Measurements from ENCODE around the gene MRPL49. TPM values are rescaled to one million over a fixed set of nuclear protein-coding genes. Genes with fewer than 3 reads are reported as not detected.
"Not testable (repeated sequence)": the region's sequence is repeated elsewhere in the genome, so short reads cannot be mapped to it uniquely, and the experiment has no call there.

The MRPL49 gene
- total and polyA plus RNA-seq, 5 donors: 24.8 to 37.7 (median 34.0) TPM

DNA sequence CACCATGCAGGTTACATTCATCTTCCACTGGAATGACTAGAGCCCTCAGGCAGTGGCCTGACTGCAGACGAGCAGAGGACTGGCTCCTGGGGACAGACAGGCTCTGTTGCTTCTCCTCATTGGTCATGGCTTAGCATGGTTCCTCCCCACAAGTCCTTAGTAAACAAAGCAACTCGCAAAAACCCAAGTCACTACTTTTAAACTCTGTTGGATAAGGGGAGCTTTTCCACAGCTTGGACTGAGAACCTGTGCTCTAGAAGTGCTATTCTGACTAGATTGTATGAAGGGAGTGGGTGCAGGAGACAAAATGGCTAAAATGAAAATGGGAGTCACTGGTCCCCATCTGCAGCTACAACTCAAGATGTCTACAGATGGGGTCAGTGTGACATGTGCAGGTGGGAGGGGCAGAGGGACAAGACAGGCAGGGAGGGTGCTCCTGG is 52.5 kb downstream of the MRPL49 start:
- H3K4me3 ChIP-seq (ENCODE audit: low read length); H3K4me1 ChIP-seq (ENCODE audit: control insufficient read depth, insufficient read depth, low read length); H3K9me3 ChIP-seq (ENCODE audit: control insufficient read depth, low read length); H3K27ac ChIP-seq (ENCODE audit: low read length); intact Hi-C loops (cut with DNase I); DNase-seq; H3K27me3 ChIP-seq (ENCODE audit: control insufficient read depth, insufficient read depth); ATAC-seq: not testable (repeated sequence)
- WGBS: 57% methylated on average over 2 of the region's 2 CpGs

Small RNA genes lying within 50 kb of the gene (microRNA-seq; reads per million reads assigned to microRNA genes)
- gene MIR6751: 0 reads per million in 2 donors

Other genes starting within 250 kb of the MRPL49 start
- 10 to 100 TPM; 23.4 to 35.3 (median 31.4) TPM for gene EHD1, start 243.7 kb upstream of the MRPL49 start, total RNA-seq
- gene EHD1, start 243.7 kb upstream of the MRPL49 start, polyA plus RNA-seq: 20.8 TPM
- 10 to 100 TPM; 13.3 to 17.9 (median 15.3) TPM for gene ATG2A, start 205.1 kb upstream of the MRPL49 start, total RNA-seq
- gene ATG2A, start 205.1 kb upstream of the MRPL49 start, polyA plus RNA-seq: 13.6 TPM
- 10 to 100 TPM; 21.7 to 28.0 (median 24.6) TPM for gene PPP2R5B, start 197.6 kb upstream of the MRPL49 start, total RNA-seq
- gene PPP2R5B, start 197.6 kb upstream of the MRPL49 start, polyA plus RNA-seq: 28.9 TPM
- gene GPHA2, start 186.4 kb upstream of the MRPL49 start, total RNA-seq: not detected
- not detected for gene GPHA2, start 186.4 kb upstream of the MRPL49 start, polyA plus RNA-seq
- gene MAJIN, start 150.2 kb upstream of the MRPL49 start, total RNA-seq: not detected
- gene MAJIN, start 150.2 kb upstream of the MRPL49 start, polyA plus RNA-seq: not detected
- 1 to 10 TPM; 1.4 to 3.5 (median 1.7) TPM for gene BATF2, start 125.3 kb upstream of the MRPL49 start, total RNA-seq
- 1.3 TPM for gene BATF2, start 125.3 kb upstream of the MRPL49 start, polyA plus RNA-seq
- 100 to 1,000 TPM; 117 to 144 (median 130) TPM for gene ARL2, start 108.2 kb upstream of the MRPL49 start, total RNA-seq
- gene ARL2, start 108.2 kb upstream of the MRPL49 start, polyA plus RNA-seq: 179 TPM
- gene SNX15, start 94.9 kb upstream of the MRPL49 start, total RNA-seq: 10 to 100 TPM; 14.3 to 25.2 (median 19.9) TPM
- 16.7 TPM for gene SNX15, start 94.9 kb upstream of the MRPL49 start, polyA plus RNA-seq
- gene SAC3D1, start 81.1 kb upstream of the MRPL49 start, total RNA-seq: 1 to 10 TPM; 4.2 to 7.7 (median 6.4) TPM
- 6.4 TPM for gene SAC3D1, start 81.1 kb upstream of the MRPL49 start, polyA plus RNA-seq
- 1 to 10 TPM; 8.1 to 9.8 (median 8.8) TPM for gene NAALADL1, start 63.8 kb upstream of the MRPL49 start, total RNA-seq
- gene NAALADL1, start 63.8 kb upstream of the MRPL49 start, polyA plus RNA-seq: 7.1 TPM
- gene CDCA5, start 38.3 kb upstream of the MRPL49 start, total RNA-seq: 1 to 10 TPM in 2 of 4 donors, under 1 TPM in 2; 0.22 to 1.6 (median 1.3) TPM
- gene CDCA5, start 38.3 kb upstream of the MRPL49 start, polyA plus RNA-seq: 0.50 TPM
- gene ZFPL1, start 38.1 kb upstream of the MRPL49 start, total RNA-seq: 10 to 100 TPM; 25.6 to 27.3 (median 26.3) TPM
- gene ZFPL1, start 38.1 kb upstream of the MRPL49 start, polyA plus RNA-seq: 32.6 TPM
- 10 to 100 TPM; 68.0 to 80.9 (median 79.1) TPM for gene VPS51, start 26.1 kb upstream of the MRPL49 start, total RNA-seq
- 67.1 TPM for gene VPS51, start 26.1 kb upstream of the MRPL49 start, polyA plus RNA-seq
- gene TM7SF2, start 10.4 kb upstream of the MRPL49 start, total RNA-seq: 10 to 100 TPM; 45.7 to 91.5 (median 52.3) TPM
- 63.5 TPM for gene TM7SF2, start 10.4 kb upstream of the MRPL49 start, polyA plus RNA-seq
- 1 to 10 TPM; 6.4 to 9.2 (median 7.8) TPM for gene ZNHIT2, start 4.6 kb upstream of the MRPL49 start, total RNA-seq
- 11.6 TPM for gene ZNHIT2, start 4.6 kb upstream of the MRPL49 start, polyA plus RNA-seq
- 100 to 1,000 TPM; 658 to 797 (median 721) TPM for gene FAU, start 187 bp upstream of the MRPL49 start, total RNA-seq
- gene FAU, start 187 bp upstream of the MRPL49 start, polyA plus RNA-seq: 686 TPM
- gene SYVN1, start 12.2 kb downstream of the MRPL49 start, total RNA-seq: 10 to 100 TPM; 28.5 to 40.7 (median 32.8) TPM
- 17.4 TPM for gene SYVN1, start 12.2 kb downstream of the MRPL49 start, polyA plus RNA-seq
- gene SPDYC, start 47.9 kb downstream of the MRPL49 start, total RNA-seq: not detected
- gene SPDYC, start 47.9 kb downstream of the MRPL49 start, polyA plus RNA-seq: not detected
- gene CAPN1, start 59.6 kb downstream of the MRPL49 start, total RNA-seq: 100 to 1,000 TPM in 2 of 4 donors, 10 to 100 TPM in 2; 95.7 to 102 (median 98.8) TPM
- 74.4 TPM for gene CAPN1, start 59.6 kb downstream of the MRPL49 start, polyA plus RNA-seq
- gene POLA2, start 139.6 kb downstream of the MRPL49 start, total RNA-seq: 10 to 100 TPM in 1 of 4 donors, 1 to 10 TPM in 3; 5.8 to 13.1 (median 7.5) TPM
- 5.7 TPM for gene POLA2, start 139.6 kb downstream of the MRPL49 start, polyA plus RNA-seq
- 10 to 100 TPM in 2 of 4 donors, 1 to 10 TPM in 2; 9.1 to 21.2 (median 10.7) TPM for gene CDC42EP2, start 192.5 kb downstream of the MRPL49 start, total RNA-seq
- 12.2 TPM for gene CDC42EP2, start 192.5 kb downstream of the MRPL49 start, polyA plus RNA-seq
- 10 to 100 TPM; 51.9 to 61.6 (median 59.7) TPM for gene DPF2, start 211.5 kb downstream of the MRPL49 start, total RNA-seq
- 33.2 TPM for gene DPF2, start 211.5 kb downstream of the MRPL49 start, polyA plus RNA-seq
- gene TIGD3, start 232.4 kb downstream of the MRPL49 start, total RNA-seq: under 1 TPM in 3 of 4 donors, not detected in 1; 0.14 to 0.23 (median 0.15) TPM
- 0.20 TPM for gene TIGD3, start 232.4 kb downstream of the MRPL49 start, polyA plus RNA-seq